NCI-H1048 (cell line): ENCODE measurements around the gene POMZP3.
"Not testable (repeated sequence)": the region's sequence is repeated elsewhere in the genome, so short reads cannot be mapped to it uniquely, and the experiment has no call there.

ENCODE experiments used
- DNase-seq: peaks from one replicate; lab custom pipeline; 2025; lab: John Stamatoyannopoulos, UW

Gene POMZP3

GRCh38 chr7:76588586-76588985 lies 38.5 kb downstream of the POMZP3 start:
- not testable (repeated sequence) for DNase-seq

GRCh38 chr7:76586585-76587315 lies 40.3 kb downstream of the POMZP3 start:
- DNase-seq: not testable (repeated sequence)

GRCh38 chr7:76583636-76584281 lies 43.3 kb downstream of the POMZP3 start:
- not testable (repeated sequence) for DNase-seq

- not testable (repeated sequence) for DNase-seq
Measured at GRCh38 chr7:76582848-76583631, 44.0 kb downstream of the POMZP3 start.

- DNase-seq: not testable (repeated sequence)
Measured at GRCh38 chr7:76575919-76576655, 51.0 kb downstream of the POMZP3 start.

- not testable (repeated sequence) for DNase-seq
Measured at GRCh38 chr7:76575431-76575830, 51.6 kb downstream of the POMZP3 start.

GRCh38 chr7:76572296-76572695 lies 54.8 kb downstream of the POMZP3 start:
- not testable (repeated sequence) for DNase-seq

- not testable (repeated sequence) for DNase-seq
Measured at GRCh38 chr7:76570324-76570775, 56.7 kb downstream of the POMZP3 start.

- DNase-seq: not testable (repeated sequence)
Measured at GRCh38 chr7:76568742-76569141, 58.3 kb downstream of the POMZP3 start.

GRCh38 chr7:76567753-76568152 lies 59.3 kb downstream of the POMZP3 start:
- DNase-seq: not testable (repeated sequence)

- not testable (repeated sequence) for DNase-seq
Measured at GRCh38 chr7:76567311-76567710, 59.8 kb downstream of the POMZP3 start.

GRCh38 chr7:76565001-76565400 lies 62.1 kb downstream of the POMZP3 start:
- not testable (repeated sequence) for DNase-seq

GRCh38 chr7:76561342-76561741 lies 65.7 kb downstream of the POMZP3 start:
- DNase-seq: not testable (repeated sequence)

- not testable (repeated sequence) for DNase-seq
Measured at GRCh38 chr7:76560157-76560556, 66.9 kb downstream of the POMZP3 start.
